Cerebellar nuclear complex (tissue), 1 donor: Measurements from ENCODE around the gene SNAPIN.
A peak's percentile ranks its signal among the peaks of the same experiment; 100 is the strongest.
"Not testable (repeated sequence)": the region's sequence is repeated elsewhere in the genome, so short reads cannot be mapped to it uniquely, and the experiment has no call there.

Experiments
- DNase-seq, 2 experiments: peaks; one replicate each; lab custom pipeline; 2025; lab: John Stamatoyannopoulos, UW

SNAPIN gene

DNA sequence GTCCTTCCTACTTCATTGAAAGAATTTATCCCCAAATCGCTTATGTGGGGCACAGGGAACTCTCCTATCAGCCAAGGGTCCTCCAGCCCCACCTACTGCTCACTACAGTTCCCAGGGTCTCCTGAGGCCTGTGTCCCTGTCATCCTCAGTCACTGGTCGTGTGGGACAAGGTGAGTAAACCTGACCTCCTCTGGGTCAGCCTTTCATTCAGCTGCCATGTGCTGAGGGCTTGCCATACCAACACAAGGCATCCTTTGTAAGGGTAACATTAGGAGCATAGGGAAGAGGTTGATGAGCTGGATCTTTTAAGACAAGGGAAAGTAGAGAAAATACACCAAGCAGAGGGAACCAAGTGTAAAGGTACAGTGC is 11.2 kb upstream of the SNAPIN start:
- no peak for DNase-seq

DNA sequence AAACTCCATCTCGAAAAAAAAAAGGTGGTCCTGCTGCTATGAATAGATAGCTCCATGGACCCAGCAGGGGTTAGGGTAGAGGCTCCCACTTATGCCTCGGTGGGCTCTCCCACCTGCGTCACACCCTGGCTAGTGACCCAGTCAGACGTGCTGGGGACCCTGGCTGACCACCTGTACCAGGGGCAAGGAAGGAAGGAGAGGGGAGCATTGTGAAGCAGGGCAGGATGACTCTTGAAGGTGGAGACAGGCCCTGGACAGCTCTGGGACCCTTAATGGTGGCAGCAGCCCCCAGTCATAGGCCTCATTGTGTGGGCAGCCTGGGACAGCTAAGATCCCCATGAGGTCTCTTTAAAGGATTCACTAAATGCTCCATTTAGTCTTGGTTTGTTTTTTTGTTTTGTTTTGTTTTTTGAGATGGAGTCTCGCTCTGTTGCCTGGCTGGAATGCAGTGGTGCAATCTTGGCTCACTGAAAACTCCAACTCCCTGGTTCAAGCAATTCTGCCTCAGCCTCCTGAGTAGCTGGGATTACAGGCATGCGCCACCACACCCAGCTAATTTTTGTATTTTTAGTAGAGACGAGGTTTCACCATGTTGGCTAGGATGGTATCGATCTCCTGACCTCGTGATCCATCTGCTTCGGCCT is 10.4 kb upstream of the SNAPIN start:
- DNase-seq = no peak

DNA sequence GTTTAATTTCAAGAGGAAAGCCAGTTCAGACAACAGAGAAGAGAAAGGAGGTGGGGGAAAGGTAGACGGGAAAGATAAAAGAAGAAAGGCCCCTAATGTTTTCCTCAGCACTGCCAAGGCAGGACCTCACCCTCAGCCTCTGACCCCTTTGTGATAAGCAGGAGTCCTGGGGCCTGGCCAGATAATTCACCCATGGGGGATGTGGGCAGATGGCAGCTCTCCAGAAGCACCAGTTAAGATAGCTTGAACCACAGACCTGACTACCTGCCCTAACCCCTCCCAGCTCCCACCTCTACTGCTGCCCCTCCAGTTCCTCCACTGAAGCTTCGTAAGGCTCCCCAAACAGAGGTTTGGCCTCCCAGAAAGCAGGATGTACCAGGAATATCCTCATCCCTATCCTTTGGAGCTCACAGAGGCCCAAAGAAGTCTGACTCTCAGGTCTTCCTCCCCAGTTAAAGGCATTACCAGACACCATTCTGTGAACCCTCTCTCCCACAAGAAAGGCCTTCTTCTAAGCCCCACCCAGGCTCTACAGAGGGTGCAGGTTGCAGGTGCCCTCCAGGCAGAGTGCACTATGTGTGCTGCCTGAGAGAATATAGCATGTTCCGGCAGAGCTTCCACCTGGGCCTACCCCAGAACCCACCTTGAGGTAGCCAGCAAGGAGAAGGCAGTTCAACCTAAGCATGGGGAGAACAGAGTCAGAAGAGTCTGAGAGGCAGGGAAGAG is 9.2 kb upstream of the SNAPIN start:
- no peak for DNase-seq

DNA sequence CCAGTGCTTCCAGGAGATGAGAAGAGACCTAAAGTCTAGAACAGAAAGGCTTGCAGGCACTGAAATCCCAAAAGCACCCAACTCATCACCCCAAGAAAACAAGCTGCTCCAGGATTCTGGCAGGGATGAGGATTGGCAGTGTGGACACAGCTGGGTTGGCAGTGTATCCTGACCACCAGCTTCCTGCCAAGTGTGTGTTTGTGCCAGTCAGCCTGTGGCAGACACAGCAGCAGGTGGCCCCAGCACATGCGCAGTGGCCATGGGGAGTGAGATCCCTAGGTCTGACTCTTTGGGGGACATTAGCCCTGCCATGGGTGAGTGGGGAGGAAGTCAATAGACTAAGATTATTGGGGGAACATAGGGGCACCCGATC is 8.7 kb upstream of the SNAPIN start:
- peak in 1 of 2 experiments; percentile 32 for DNase-seq

DNA sequence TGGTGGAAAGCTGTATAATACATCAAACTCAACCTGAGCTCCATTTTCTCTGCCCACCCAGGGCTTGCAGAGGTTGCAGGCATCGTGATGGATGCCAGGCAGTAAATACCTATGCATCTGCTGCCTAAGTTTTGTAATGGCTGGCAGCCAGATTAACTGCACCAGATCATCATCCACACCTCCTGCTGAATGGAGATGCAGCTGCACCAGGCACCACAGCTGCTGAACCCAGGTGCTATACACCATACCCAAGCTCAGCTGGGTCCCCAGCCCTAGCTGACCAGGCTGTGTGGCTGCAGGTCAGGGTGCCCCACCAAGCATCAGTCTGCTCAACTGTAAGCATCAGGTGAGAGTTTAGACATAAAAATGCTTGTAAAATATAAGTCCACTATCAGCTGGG is 6.7 kb upstream of the SNAPIN start:
- DNase-seq = no peak

DNA sequence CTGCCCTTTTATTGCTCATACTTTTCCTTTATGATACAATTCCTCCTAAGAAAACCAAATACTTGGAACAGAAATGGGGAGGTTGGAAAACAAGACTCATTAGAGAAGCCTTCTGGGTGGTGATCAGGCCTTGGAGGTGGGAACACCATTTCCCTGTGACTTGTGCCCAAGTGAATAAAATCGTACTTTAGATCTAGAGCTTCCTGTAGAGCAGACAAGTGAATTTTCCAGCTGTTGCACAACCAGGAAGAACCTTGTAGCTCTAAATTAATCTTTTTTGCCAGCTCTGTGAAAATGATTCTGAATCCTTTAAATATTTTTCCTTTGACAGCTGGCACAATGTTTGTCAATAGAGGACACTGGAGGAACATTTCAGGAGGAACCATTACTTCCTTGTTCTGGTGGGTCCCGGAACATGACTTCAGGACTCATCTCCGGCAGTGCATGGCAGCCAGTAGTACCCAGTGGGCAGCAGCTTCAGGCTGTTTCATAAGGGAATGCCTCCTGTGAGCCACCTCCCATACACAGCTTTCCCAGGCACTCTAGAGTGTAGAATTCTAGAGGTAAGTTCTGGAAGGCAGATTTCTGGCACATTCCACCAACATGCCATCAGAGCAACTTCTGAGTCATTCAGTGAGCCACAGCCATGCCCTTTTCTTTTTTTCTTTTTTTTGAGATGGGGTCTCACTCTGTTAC is 5.5 kb upstream of the SNAPIN start:
- no peak for DNase-seq

DNA sequence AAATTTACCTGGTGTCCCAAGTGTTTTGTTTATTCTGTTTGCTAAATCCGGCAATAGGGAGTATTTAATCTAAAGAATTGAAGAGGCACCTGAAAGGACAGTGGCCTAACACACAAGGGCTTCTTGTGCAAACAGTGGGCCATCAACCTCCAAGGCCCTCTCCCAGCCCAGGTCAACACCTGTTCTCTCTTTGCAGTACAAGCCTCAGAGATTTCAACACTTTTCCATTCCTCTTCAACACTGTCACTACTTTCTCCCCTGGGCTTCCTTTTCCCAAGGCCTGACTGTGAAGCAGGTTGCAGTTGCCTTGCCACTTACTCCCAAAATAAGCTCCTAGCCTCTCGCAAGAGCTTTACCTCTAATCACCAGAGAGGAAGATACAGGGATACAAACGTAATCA is 3.2 kb upstream of the SNAPIN start:
- DNase-seq = no peak

DNA sequence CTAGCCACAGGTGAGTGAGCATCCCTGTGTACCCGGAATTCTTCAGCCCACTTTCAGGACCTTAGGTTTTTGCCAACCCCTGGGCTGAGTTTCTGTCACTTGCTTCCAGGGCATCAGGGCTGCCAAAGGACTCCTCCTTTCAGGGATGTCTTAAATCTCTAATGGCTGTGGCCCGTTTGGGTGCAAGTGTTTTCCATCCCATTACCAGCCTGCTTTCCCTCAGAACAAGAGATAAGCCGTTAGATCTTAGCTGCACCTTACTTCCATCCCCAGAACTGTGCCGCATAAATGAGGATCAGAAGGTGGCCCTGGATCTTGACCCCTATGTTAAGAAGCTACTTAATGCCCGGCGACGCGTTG is 652 bp downstream of the SNAPIN start:
- no peak for DNase-seq

DNA sequence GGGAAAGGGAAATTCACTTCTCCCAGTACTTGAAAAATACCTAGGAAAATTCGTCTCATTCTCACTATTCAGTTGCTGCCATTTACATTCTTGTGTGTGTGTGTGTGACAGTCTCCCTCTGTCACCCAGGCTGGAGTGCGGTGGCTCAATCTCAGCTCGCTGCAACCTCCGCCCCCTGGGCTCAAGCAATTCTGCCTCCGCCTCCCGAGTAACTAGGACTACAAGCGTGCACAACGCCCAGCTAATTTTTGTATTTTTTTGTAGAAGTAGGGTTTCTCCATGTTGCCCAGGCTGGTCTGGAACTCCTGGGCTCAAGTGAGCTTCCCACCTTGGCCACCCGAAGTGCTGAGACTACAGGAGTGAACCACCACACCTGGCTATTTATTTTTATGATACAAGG is 1.2 kb downstream of the SNAPIN start:
- DNase-seq = no peak

DNA sequence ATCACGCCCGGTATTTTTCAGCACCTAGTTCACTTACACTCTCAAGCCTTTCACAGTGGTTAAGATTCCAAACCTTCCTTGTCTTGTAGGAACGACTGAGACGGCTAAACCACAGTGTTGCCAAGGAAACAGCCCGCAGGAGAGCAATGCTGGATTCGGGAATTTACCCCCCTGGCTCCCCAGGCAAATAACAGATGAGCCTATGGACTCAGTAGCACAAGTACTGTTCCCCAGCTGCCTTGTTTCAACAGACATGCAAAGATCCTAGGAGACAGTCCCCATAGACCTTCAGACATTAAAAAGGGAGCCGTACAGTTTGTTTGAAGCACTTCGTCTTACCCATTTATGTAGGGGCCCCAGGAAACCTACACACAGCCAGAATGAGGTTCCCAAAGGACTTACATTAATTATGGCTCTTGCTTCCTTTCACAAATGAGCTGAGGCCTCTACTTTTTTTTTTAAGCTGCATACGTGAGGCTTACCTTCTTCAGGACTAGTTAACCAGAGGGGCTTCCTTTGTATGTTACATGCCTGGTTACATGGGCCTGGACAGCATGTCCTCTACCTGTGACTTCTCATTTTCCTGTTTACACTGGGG is 2.7 kb downstream of the SNAPIN start:
- DNase-seq = no peak

DNA sequence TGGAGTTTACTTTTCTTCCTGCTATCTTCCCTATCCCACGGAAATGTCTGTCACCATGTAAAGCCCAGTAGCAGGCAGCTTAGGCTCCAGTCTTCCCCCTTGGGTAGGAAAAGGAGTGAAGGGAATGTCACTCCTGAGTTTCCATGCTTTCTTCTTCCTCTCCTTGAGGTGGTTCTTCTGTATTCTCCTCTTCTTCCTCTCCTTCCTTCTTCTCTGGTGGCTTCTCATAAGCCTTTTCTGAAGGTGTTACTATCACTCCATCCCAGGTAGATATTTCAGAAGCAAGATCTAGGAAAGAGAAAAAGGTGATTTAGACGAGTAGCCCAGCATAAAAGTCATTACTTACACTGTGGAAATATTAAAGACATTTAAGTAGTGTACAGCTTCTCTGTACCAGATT is 3.8 kb downstream of the SNAPIN start:
- DNase-seq = no peak

DNA sequence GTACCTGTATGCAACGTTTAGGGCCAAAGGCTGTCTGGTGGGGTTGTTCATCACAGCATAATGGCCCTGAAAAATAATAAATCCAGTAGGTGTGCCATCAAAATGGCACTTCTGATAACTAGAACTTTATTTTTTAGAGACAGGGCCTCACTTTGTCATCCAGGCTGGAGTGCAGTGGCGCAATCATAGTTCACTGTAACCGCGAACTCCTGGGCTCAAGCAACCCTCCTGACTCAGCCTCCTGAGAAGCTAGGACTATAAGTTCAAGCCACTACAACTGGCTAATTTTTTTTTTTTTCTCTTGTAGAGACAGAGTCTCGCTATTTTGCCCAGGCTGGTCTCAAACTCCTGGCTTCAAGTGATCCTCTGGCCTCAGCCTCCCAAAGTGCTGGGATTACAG is 4.7 kb downstream of the SNAPIN start:
- no peak for DNase-seq

DNA sequence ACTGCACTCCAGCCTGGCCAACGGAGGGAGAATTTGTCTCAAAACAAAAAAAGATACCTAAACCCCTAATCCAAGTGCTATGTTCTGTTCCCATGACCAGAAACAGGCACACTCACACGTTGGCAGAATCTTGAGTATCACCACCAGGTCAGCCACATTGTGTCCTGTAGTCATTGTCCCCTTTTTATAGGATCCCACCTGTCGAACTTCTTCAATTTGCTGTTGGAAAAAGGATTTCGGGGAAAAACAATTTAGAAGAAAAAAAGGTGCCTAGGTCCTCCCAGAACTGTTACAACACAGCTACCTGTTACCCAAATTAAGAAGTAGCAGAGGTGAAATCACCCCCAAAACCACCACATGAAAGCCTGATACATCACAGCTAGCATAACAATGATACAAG is 8.9 kb downstream of the SNAPIN start:
- DNase-seq = no peak

DNA sequence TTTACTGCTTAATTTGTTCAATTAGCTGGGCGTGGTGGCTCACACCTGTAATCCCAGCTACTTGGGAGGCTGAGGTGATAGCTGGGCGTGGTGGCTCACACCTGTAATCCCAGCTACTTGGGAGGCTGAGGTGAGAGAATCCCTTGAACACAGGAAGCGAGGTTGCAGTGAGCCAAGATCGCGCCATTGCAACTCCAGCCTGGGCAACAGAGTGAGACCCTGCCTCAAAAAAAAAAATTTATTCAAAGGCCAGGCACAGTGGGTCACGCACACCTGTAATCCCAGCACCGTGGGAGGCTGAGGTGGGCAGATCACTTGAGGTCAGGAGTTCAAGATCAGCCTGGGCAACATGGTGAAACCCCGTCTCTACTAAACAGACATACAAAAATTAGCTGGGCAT is 10.2 kb downstream of the SNAPIN start:
- not testable (repeated sequence) for DNase-seq

DNA sequence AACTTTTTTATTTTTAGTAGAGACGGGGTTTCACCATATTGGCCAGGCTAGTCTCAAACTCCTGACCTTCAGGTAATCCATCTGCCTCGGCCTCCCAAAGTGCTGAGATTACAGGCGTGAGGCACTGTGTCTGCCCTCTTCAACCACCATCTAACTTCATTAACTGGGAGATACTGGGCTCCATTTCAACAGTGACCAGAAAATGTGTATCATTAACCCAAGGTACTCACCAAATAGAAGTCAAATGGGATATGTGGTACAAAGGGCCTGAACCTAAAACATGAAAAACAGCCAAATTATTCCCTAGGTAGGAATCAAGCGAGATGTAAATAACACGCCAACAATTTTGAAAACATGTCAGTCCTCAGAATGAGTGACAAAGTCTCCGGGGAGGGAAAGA is 11.1 kb downstream of the SNAPIN start:
- DNase-seq = no peak

DNA sequence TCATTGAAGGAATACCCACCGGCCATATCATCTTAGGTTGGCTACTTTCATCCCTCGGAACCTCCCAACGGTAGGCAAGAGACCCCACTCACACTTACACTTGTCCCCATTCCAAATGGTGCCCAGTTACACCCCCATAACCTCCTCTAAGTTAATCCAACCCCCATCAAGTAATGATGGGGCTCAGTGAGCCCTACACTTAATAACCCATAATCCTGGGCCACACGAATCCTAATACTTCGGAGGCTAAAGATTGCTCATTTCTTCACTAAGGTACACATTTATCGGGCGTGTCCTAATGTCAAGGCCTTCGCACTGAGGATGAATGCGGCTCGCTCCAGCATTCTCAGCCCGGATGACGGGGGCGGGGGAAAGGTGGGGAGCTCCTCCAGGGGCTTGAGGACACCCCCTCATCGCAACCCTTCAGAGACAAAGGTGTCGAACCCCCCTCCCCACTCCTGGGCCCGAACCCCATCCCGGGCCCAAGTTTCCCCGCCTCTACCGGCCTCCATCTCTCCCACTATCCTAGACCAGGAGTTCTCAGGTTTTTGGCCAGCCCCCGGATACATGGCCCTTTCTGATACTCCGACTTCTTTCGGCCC is 11.9 kb downstream of the SNAPIN start:
- DNase-seq = no peak

DNA sequence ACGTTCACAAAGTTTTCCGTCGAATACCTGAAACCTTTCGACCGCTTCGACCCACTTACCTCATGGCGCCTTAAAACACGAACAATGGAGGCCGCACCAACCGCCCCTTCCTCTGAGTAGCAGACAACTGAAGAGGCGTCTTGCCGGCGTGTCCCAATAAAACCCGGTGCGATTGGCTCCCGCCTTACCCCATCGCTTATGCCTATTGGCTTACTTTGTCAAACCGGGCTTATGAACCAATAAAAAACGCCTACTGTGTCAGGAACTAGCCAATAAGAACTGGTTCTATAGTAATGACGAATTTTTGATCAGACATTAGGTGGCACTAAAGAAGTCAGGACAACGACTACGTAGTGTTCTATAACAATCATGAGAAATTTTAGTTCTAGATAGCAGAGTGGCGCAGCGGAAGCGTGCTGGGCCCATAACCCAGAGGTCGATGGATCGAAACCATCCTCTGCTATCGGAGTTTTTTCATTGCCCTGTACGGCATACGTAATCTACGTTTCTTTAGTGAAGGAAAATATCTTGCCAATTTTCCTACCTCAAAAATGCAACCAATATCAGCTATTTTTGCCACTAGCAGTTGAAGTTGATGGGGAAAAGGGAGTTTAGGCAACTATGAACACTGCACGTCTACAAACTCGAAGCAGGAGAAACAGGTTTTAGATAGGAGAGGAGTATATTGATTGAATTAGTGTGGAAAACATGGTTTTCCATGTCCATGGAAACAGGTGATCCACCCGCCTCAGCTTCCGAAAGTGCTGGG is 12.5 kb downstream of the SNAPIN start, which contains the start of gene ILF2:
TSS of gene ILF2 (minus strand) at position 135 of the 769 bp plus-strand sequence. CDS start at position 64, 71 bp downstream.
- peak; percentile 79 to 95 for DNase-seq

DNA sequence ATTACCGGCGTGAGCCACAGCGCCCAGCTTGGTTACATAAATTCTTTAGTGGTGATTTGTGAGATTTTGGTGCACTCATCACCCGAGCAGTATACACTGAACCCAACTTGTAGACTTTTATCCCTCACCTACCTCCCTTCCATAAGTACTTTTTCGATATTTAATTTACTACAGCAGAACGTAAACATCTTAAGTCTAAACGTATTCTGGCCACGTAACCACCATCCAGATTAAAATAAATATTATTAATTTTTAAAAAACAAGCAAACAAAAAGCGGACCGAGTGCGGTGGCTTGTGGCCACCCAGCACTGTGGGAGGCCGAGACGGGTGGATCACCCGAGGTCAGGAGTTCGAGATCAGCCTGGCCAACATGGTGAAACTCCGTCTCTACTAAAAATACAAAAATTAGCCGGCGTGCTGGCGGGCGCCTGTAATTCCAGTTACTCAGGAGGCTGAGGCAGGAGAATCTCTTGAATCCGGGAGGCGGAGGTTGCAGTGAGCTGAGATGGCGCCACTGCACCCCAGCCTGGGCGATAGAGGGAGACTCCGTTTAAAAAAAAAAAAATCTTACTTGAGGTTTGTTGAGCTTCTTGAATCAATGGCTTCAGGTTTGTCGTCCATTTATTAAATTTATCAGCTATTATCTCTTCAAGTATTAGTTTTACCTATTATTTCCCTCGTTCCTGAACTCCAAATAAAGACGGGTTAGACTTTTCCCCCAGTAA is 13.3 kb downstream of the SNAPIN start:
- not testable (repeated sequence) for DNase-seq

DNA sequence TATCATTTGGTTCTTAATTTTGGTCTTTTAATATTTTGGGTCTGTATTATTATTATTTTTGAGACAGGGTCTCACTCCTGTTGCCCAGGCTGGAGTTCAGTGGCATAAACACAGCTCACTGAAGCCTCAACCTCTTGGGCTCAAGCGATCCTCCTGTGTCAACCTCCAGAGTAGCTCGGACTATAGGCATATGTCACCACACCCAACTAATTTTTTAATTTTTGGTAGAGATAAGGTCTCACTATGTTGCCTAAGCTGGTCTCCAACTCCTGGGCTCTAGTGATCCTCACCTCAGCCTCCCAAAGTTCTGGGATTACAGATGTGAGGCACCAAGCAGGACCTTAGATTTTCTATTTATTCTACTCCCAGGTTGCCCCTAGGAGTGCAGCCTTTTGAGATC is 15.0 kb downstream of the SNAPIN start:
- DNase-seq = no peak

DNA sequence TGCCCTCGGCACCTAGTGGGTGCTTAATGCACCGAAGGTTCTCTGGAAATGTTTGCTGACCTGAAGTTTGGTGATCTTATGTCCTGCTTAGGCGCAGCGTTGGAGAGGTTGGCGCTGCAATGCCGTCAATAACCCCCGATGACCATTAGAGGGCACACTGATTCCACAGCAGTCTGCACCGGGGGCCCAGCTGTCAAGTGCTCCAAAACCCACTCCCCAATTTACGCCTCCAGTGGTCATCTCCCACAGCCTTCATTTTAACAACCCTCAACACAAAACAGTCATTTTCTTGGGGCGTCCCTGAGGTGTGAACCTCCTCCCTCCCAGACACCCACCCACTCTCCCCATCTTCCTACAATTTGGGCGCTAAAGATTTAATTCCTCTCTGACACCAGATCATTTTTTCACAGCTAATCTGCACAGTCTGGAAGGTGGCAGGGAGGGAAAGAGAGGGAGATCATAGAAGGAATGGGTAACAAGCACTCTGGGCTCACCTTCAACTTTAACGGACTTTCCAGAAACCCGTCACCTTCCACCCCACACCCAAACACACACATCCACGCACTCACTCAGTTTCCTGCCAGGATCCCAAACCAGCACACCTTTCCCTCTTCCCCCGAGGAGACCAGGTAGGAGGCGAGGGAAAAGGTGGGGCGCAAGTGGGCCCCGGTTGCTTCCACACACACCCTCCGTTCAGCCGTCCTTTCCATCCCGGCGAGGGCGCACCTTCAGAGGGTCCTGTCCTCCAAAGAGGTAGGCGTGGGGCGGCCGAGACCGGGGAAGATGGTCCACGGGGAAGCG is 19.4 kb downstream of the SNAPIN start:
- DNase-seq = no peak
